ENCODE results near the gene DHX16. TPM values are rescaled to one million over a fixed set of nuclear protein-coding genes. Genes with fewer than 3 reads are reported as not detected.

DHX16 gene
- total RNA-seq, 2 donors from 2014 or later: 25.9 to 35.1 TPM

GRCh38 chr6:30614044-30614842 lies 58.6 kb downstream of the DHX16 start:
- Histone ChIP-seq H3K9ac (ENCODE audit: low read depth in 2 of 2, low read length in 2 of 2) (peak overlapping the region; percentile 61 to 100), H3K4me1 (peaks cover 4% of the 10 kb centered on the region), H3K4me3 (peak overlapping the region; percentile 63), H3K36me3 (no peaks in the 10 kb centered on the region), H3K27me3 (no peaks in the 10 kb centered on the region), H3K27ac (peak overlapping the region; percentile 93), H3K9me3 (no peaks in the 10 kb centered on the region)
- no peak for DNase-seq
- intact Hi-C loops (cut with DNase I): no loop called here
- TF ChIP-seq CTCF (IDR thresholded peaks at IDR 0.05): no peak

- TF ChIP-seq CTCF (IDR thresholded peaks at IDR 0.05): no peak
- Histone ChIP-seq H3K27ac (no peak overlapping the region), H3K9ac (ENCODE audit: low read depth in 2 of 2, low read length in 2 of 2) (peak overlapping the region in 1 of 2 donors; percentile 100), H3K4me3 (no peak overlapping the region), H3K36me3 (peaks cover 7% of the 10 kb centered on the region), H3K4me1 (peaks cover 4% of the 10 kb centered on the region), H3K9me3 (no peaks in the 10 kb centered on the region), H3K27me3 (no peaks in the 10 kb centered on the region)
- intact Hi-C loops (cut with DNase I): no loop called here
- no peak for DNase-seq
These were observed 59.4 kb downstream of the DHX16 start for GRCh38 chr6:30613251-30614043.

- H3K9me3 ChIP-seq: no peaks in the 10 kb centered on the region
- H3K4me3 ChIP-seq: no peak overlapping the region
- H3K9ac ChIP-seq (ENCODE audit: low read depth in 2 of 2, low read length in 2 of 2): no peak overlapping the region
- DNase-seq: no peak
- no peak for TF ChIP-seq CTCF (IDR thresholded peaks at IDR 0.05)
- peaks cover 12% of the 10 kb centered on the region for H3K36me3 ChIP-seq
- intact Hi-C loops (cut with DNase I): no loop called here
- H3K4me1 ChIP-seq: peaks cover 4% of the 10 kb centered on the region
- H3K27me3 ChIP-seq: no peaks in the 10 kb centered on the region
- no peak overlapping the region for H3K27ac ChIP-seq
These were observed 60.0 kb downstream of the DHX16 start for GRCh38 chr6:30612687-30613248.

GRCh38 chr6:30612213-30612612 lies 60.6 kb downstream of the DHX16 start:
- no peaks in the 10 kb centered on the region for H3K9me3 ChIP-seq
- no peak for DNase-seq
- no peak for TF ChIP-seq CTCF (IDR thresholded peaks at IDR 0.05)
- H3K36me3 ChIP-seq: peaks cover 12% of the 10 kb centered on the region
- H3K4me3 ChIP-seq: no peak overlapping the region
- H3K27me3 ChIP-seq: no peaks in the 10 kb centered on the region
- peaks cover 4% of the 10 kb centered on the region for H3K4me1 ChIP-seq
- H3K27ac ChIP-seq: no peak overlapping the region
- intact Hi-C loops (cut with DNase I): no loop called here
- no peak overlapping the region for H3K9ac ChIP-seq (ENCODE audit: low read depth in 2 of 2, low read length in 2 of 2)

GRCh38 chr6:30611856-30612194 lies 61.0 kb downstream of the DHX16 start:
- intact Hi-C loops (cut with DNase I): no loop called here
- H3K36me3 ChIP-seq: peaks cover 14% of the 10 kb centered on the region
- H3K4me1 ChIP-seq: peaks cover 4% of the 10 kb centered on the region
- no peak for DNase-seq
- H3K9me3 ChIP-seq: no peaks in the 10 kb centered on the region
- H3K9ac ChIP-seq (ENCODE audit: low read depth in 2 of 2, low read length in 2 of 2): no peak overlapping the region
- H3K27me3 ChIP-seq: no peaks in the 10 kb centered on the region
- no peak overlapping the region for H3K4me3 ChIP-seq
- TF ChIP-seq CTCF (IDR thresholded peaks at IDR 0.05): no peak
- H3K27ac ChIP-seq: no peak overlapping the region

Measured in colonic mucosa (tissue), 4 donors.